ENCODE results near the gene RCSD1. TPM values are rescaled to one million over a fixed set of nuclear protein-coding genes. Genes with fewer than 3 reads are reported as not detected.

RCSD1 gene
- total and polyA plus RNA-seq, 5 experiments from 2014 or later, result 121 to 156 (median 132) TPM

DNA sequence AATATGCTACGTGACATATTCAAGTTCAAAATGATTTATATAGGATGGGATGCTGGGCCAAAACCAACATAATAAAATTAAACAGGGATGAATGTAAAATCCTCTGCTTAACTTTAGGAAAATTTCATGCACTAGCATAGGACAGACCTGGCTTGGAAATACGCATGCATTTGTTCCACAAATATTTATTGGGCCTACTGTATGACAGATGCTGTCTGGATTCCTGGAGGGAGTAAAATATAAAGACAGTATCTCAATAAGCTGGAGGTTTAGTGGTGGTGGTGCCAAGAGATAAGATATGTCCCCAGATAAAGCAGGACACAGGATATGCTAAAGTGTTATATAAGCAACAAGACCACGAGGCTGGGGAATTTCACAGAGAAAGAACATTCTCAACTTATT is 15.1 kb downstream of the RCSD1 start:
- DNase-seq (no peak), ATAC-seq (no peak)
- POLR2A ChIA-PET, result interaction anchor here (0.7 to 1.5 kb wide), 4 partner anchors 15 to 70 kb away, joined by 3 read pairs; no protein-coding TSS in a partner anchor
- H3K27ac Mint-ChIP-seq, result peak overlapping the region; percentile 65 to 100 (median 85)
- H3K4me1 Mint-ChIP-seq, result peaks cover 63 to 95% (median 92%) of the 10 kb centered on the region in 4 donors
- peak overlapping the region in 6 of 10 donors; percentile 6 to 78 (median 36) for H3K4me3 Mint-ChIP-seq
- no peaks in the 10 kb centered on the region for H3K27me3 Mint-ChIP-seq
- H3K36me3 Mint-ChIP-seq, result peaks cover 0 to 75% (median 5%) of the 10 kb centered on the region in 3 donors
- no peaks in the 10 kb centered on the region for H3K9me3 Mint-ChIP-seq

DNA sequence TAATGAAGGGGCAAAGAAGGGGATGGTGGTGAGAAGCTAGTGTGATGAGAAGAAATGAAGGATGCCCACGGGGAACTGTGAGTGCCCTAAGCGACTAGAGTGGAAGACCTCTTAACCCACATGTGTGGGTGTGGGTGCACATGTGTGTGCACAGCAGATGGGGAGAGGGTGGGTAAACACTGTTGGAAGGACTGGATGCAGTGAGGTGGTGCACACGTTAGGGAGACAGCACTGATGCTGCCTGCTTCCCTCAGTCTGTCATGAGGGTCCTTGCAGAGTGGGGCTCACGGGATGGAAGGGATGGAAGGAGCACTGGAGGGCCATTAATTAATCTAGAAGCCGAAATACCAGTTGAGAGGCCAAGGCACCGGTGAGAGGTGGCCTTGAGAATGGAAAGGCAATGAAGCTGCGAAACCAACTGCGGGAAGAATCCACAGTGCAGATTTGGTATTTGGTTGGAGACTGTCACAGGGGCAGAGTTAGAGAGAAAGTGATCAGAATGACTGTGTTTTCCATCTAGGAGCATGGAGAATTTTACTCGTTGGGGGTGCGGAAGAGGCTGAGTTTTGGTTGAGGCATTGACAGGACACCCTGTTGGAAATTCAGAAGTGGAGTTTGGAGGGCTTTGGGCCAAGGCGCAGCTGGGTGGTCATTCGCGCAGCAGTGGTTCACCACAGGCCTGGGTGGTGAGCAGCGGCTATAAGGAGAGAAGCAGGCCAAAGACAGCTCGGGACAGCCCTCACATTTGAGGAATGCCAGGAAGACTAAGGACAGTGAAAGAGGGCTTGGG is 15.8 kb downstream of the RCSD1 start:
- Mint-ChIP-seq H3K4me3 (peak overlapping the region in 8 of 10 donors; percentile 20 to 78 (median 38)), H3K4me1 (peaks cover 62 to 95% (median 92%) of the 10 kb centered on the region in 4 donors), H3K9me3 (no peaks in the 10 kb centered on the region), H3K27me3 (no peaks in the 10 kb centered on the region), H3K27ac (peak overlapping the region; percentile 65 to 100 (median 85)), H3K36me3 (peaks cover 0 to 68% (median 2%) of the 10 kb centered on the region in 3 donors)
- no peak for ATAC-seq
- POLR2A ChIA-PET, result interaction anchor here (0.7 to 1.5 kb wide), 4 partner anchors 8 to 69 kb away, joined by 3 read pairs; no protein-coding TSS in a partner anchor
- DNase-seq, result no peak

DNA sequence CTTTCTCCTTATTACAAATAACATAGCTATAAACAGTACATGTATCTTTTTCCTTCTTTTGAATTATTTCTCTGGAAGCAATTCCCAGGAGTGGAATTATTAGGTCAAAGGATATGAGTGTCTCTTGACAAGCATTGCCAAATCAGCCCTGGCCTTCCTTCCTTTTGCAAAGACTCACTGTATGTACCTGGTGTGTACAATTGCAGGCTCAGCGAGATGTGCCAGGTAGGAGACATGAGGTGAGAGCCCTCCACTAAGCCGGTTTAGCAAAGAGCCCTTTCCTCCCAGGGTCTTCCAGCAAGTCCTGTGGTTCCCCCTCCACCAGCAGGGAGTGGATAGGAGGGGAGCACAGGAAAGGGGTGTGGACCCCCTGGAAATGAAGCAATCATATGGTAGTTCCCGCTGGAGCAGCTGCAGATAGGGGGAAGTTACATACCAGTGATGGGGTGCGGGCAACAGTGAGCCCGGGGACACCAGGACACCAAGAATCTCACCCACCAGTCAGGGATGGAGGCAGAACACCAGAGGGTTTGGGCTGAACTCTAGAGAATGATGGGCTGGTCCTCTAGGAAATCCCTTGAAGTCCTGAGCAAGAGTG is 18.3 kb downstream of the RCSD1 start:
- Mint-ChIP-seq H3K27ac (peak overlapping the region; percentile 73 to 97 (median 93)), H3K4me1 (peaks cover 59 to 95% (median 91%) of the 10 kb centered on the region in 4 donors), H3K9me3 (no peaks in the 10 kb centered on the region), H3K36me3 (peaks cover 0 to 60% (median 0%) of the 10 kb centered on the region in 3 donors), H3K4me3 (peak overlapping the region in 9 of 10 donors; percentile 12 to 84 (median 67)), H3K27me3 (no peaks in the 10 kb centered on the region)
- POLR2A ChIA-PET, result interaction anchor here (3.0 to 3.1 kb wide), 2 partner anchors 11 to 47 kb away, joined by 12 read pairs; no protein-coding TSS in a partner anchor
- ATAC-seq (no peak), DNase-seq (no peak)

DNA sequence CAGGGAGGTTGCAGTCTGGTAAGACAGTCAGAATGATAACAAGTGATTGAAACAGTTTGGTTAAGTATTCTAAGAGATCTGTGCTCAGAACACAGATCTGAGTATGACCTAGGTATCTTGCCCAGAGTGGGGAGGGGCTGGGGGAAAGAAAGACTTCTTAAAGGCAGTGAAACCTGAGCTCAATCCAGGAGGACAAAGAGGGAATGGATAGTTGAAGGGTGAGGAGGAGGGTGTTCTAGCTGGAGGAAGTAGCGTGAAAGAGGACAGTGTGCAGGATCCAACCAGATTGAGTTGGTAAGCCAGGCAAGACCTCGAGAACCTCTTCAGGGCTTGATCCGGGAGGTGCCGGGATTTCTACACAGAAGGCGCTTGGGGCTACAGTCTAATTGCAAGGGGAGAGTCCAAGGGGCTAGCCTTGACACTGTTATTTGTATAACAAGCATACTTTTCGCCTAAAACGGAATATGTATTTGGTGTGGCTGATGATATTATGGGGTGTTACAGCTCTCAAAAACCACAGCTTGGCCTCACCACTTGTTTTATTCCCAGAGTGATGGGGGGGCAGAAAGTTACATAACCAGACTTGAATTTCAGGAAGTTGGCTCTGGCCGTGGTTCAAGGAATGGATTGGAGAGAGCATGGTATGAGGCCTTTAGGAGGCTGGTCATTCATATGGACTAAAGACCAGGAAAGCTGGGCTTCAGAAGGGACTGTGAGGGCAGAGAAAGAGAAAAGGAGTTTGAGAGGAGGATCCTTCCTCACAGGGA is 19.1 kb downstream of the RCSD1 start:
- Mint-ChIP-seq H3K27ac (peak overlapping the region; percentile 88 to 97 (median 93)), H3K9me3 (no peaks in the 10 kb centered on the region), H3K36me3 (peaks cover 0 to 60% (median 2%) of the 10 kb centered on the region in 3 donors), H3K27me3 (no peaks in the 10 kb centered on the region), H3K4me3 (peak overlapping the region; percentile 45 to 86 (median 74)), H3K4me1 (peaks cover 61 to 95% (median 91%) of the 10 kb centered on the region in 4 donors)
- POLR2A ChIA-PET, result interaction anchor here (1.5 to 3.1 kb wide), 3 partner anchors 12 to 48 kb away, joined by 3 to 12 read pairs (median 12); no protein-coding TSS in a partner anchor
- ATAC-seq, result no peak
- no peak for DNase-seq

DNA sequence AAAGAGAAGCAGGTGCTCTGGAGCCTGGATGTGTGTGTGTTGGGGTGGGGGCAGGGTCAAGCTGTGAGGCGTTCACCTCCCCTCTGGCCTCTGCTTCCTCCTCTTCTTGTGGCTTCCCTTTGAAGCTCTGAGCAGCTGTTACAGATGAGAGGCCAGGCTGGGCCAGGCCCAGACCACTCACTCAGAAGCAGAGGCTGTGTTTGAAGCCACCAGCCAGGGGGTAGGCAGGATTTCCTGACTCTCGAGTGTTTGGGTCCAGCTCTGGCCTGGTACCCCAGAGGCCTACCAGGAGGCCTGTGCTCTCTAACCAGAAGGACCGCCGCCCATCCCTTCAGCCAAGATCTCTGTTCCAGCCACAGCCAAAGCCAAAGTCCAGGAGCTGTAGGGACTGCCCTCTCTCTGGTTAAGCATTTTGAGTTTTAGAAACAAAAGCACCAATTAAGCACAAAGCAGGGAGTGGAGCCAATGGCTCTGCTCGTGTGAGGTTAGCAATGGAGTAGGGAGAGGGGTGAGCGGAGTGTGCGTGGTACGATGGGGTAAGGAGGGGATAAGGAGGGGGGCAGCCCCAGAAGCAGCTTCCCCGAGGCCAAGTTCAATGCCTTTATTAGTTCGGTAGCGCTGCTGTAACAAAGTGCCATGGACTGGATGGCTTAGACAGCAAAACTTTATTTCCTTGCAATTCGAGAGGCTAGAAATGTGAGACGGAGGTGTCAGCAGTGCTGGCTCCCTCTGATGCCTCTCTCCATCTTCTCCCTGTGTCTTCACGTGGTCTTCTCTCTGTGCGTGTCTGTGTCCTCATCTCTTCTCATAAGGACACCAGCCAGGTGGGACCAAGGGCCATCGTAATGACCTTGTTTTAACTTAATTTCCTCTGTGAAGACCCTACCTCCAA is 20.5 kb downstream of the RCSD1 start:
- peak; percentile 52 to 57 for ATAC-seq
- no peak for DNase-seq
- POLR2A ChIA-PET, result interaction anchor here (1.0 to 3.1 kb wide), 5 partner anchors 10 to 50 kb away, joined by 3 to 12 read pairs (median 5); no protein-coding TSS in a partner anchor
- no peaks in the 10 kb centered on the region for H3K27me3 Mint-ChIP-seq
- H3K36me3 Mint-ChIP-seq, result peaks cover 0 to 61% (median 2%) of the 10 kb centered on the region in 3 donors
- H3K4me1 Mint-ChIP-seq, result peaks cover 59 to 95% (median 91%) of the 10 kb centered on the region in 4 donors
- no peaks in the 10 kb centered on the region for H3K9me3 Mint-ChIP-seq
- peak overlapping the region; percentile 88 to 97 (median 93) for H3K27ac Mint-ChIP-seq
- H3K4me3 Mint-ChIP-seq, result peak overlapping the region; percentile 45 to 86 (median 74)

DNA sequence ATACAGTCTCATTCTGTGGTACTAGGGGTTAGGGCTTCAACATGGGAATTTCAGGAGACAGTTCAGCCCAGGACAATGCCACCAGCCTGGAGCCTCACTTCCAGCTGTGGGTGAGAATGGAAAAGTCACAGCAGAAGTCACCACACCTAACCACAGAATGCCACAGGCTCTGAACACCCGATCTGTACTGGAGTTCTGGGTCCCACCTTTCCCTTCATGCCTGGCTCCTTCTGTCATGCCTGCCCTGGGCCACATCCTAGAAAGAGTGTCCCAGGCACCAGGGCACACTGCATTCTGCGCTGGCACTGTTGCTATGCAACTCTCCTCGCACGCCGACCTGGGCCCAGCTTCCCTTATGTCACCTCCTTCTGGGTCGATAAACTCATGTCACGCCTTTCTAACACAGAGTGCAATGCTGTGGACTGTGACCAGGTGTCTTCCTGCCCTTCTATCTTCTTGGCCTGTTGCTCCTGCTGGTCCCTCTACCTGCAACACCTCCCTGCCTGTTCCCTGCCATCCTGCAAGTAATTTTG is 21.2 kb downstream of the RCSD1 start:
- POLR2A ChIA-PET, result interaction anchor here (1.0 to 3.1 kb wide), 3 partner anchors 14 to 50 kb away, joined by 3 to 12 read pairs (median 12); no protein-coding TSS in a partner anchor
- Mint-ChIP-seq H3K36me3 (peaks cover 0 to 60% (median 2%) of the 10 kb centered on the region in 3 donors), H3K27ac (peak overlapping the region; percentile 88 to 94 (median 93)), H3K4me1 (peaks cover 55 to 94% (median 88%) of the 10 kb centered on the region in 4 donors), H3K9me3 (no peaks in the 10 kb centered on the region), H3K27me3 (no peaks in the 10 kb centered on the region), H3K4me3 (peak overlapping the region; percentile 45 to 86 (median 74))
- DNase-seq (peak in 2 of 10 donors; percentile 17 to 19), ATAC-seq (peak; percentile 45 to 70)

DNA sequence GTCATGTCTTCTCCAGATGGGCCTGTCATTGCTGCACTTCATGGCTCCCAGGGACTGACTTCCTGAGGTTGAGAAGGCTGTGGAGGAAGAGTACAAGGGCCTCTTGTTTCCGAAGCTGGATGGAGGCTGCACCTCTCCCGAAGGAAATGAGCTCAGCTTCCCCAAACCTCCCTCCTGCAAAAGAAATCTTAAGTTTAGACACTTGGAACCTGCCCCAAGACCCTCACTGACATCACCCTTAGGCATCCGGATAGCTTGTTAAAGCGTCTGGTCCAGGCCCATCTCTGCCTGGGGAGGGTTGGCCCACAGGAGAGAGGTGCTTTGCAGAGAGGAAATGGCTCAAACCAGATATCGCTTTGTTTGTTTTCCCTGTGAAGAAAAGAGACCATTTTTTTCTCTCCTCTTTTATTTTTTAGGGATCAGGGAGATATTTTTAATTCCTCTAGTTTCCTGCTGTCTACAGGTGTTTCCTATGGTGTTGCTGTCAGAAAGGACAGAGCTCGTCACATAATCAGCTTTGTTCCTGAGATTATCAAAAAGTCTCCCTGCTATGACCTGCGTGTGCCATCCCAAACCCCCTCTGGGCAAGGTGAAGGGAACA is 25.0 kb downstream of the RCSD1 start:
- Mint-ChIP-seq H3K27me3 (no peaks in the 10 kb centered on the region), H3K4me1 (peaks cover 63 to 99% (median 95%) of the 10 kb centered on the region in 4 donors), H3K27ac (peak overlapping the region; percentile 52 to 93 (median 80)), H3K4me3 (peak overlapping the region in 8 of 10 donors; percentile 16 to 67 (median 50)), H3K9me3 (no peaks in the 10 kb centered on the region), H3K36me3 (peaks cover 0 to 77% (median 2%) of the 10 kb centered on the region in 3 donors)
- ATAC-seq, result no peak
- POLR2A ChIA-PET, result interaction anchor here (1.2 to 1.5 kb wide), 2 partner anchors 20 to 60 kb away, joined by 3 to 7 read pairs; no protein-coding TSS in a partner anchor
- DNase-seq, result no peak

DNA sequence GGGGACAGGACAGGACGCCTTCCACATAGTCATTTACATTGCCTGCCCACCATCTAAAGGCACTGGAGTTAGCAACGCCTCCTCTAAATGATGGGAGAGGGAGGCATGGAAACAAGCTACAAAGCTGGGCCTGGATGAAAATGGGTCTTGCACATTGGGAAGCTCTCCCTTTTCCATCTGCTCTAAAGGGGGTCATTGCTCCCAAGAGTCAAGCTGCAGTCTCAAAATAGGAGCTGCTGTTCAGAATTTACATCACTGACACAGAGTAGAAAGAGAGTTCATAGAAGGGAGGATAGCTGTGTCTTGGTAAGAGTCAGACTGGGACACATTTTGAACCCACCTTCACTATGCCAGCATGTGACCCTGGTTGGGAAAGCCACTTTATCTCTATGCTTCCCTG is 26.6 kb downstream of the RCSD1 start:
- Mint-ChIP-seq H3K4me3 (peak overlapping the region in 4 of 10 donors; percentile 8 to 57 (median 42)), H3K9me3 (no peaks in the 10 kb centered on the region), H3K4me1 (peaks cover 63 to 99% (median 95%) of the 10 kb centered on the region in 4 donors), H3K36me3 (peaks cover 0 to 82% (median 2%) of the 10 kb centered on the region in 3 donors), H3K27ac (peak overlapping the region in 8 of 10 donors; percentile 25 to 88 (median 66)), H3K27me3 (no peaks in the 10 kb centered on the region)
- ATAC-seq (no peak), DNase-seq (no peak)
- POLR2A ChIA-PET, result interaction anchor here (1.8 kb wide), 1 partner anchor 55 kb away, joined by 4 read pairs; no protein-coding TSS in a partner anchor

DNA sequence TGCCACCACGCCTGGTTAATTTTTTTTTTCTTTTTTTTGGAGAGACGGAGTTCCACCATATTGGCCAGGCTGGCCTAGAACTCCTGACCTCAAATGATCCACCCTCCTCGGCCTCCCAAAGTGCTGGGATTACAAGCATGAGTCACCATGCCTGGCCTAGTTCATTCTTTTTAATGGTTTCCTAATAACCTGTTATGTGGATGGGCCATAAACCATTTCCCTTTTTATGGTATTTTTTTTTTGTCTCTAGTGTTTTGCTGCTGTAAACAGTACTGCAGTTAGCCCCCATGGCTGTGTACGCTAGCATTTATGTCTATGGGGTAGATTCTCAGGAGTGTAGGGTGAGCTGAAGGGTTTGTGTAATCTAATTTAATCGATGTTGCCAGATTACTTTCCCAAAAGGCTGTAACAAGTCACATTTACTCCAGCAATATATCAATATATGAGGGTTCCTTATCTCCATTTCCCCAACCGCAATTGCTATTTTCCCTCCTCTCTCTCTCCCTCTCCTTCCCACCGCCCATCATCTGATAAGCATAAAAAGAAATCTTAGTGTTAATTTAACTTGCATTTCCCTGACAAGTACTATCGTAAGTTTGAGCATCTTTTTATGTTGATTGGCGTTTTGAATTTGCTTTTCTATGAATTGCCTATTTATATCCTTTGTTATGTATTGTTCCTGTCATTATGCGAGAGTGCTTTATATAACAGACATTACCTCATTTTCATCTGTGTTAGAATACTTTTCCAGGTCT is 28.7 kb downstream of the RCSD1 start:
- no peaks in the 10 kb centered on the region for H3K27me3 Mint-ChIP-seq
- POLR2A ChIA-PET, result interaction anchor here (0.6 kb wide), 1 partner anchor 555 kb away, joined by 3 read pairs; no protein-coding TSS in a partner anchor
- peak overlapping the region in 8 of 10 donors; percentile 15 to 60 (median 34) for H3K4me3 Mint-ChIP-seq
- DNase-seq (no peak), ATAC-seq (no peak)
- peak overlapping the region; percentile 38 to 86 (median 68) for H3K27ac Mint-ChIP-seq
- peaks cover 72 to 99% (median 95%) of the 10 kb centered on the region in 4 donors for H3K4me1 Mint-ChIP-seq
- H3K36me3 Mint-ChIP-seq, result peaks cover 0 to 83% (median 3%) of the 10 kb centered on the region in 3 donors
- no peaks in the 10 kb centered on the region for H3K9me3 Mint-ChIP-seq

DNA sequence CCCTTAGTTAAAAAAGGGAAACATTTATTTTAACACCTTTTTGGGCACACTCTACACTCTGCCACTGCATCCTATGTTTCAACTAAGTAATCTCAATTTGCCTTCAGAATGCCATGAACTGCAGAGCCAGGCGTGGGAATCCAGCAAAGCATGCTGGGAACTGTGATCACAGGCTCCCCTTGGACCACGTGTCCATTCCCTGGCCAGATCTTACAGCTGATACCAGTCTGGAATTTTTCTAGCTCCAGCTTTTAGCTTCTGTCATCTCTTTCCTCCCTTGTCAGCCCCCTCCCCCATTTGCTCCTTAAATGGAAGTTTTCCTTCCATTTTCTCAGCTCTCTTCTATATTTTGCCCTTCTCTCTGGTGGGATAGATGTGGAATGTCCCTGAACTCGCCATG is 29.4 kb downstream of the RCSD1 start:
- peaks cover 0 to 82% (median 3%) of the 10 kb centered on the region in 3 donors for H3K36me3 Mint-ChIP-seq
- H3K4me1 Mint-ChIP-seq, result peaks cover 65 to 99% (median 94%) of the 10 kb centered on the region in 4 donors
- peak overlapping the region; percentile 45 to 86 (median 78) for H3K27ac Mint-ChIP-seq
- POLR2A ChIA-PET, result interaction anchor here (1.1 to 1.4 kb wide), 2 partner anchors 9 to 15 kb away, joined by 3 to 5 read pairs; no protein-coding TSS in a partner anchor
- peak overlapping the region in 5 of 10 donors; percentile 8 to 65 (median 31) for H3K4me3 Mint-ChIP-seq
- no peaks in the 10 kb centered on the region for H3K27me3 Mint-ChIP-seq
- no peaks in the 10 kb centered on the region for H3K9me3 Mint-ChIP-seq
- no peak for DNase-seq
- ATAC-seq, result no peak

Measured in naive thymus-derived CD8-positive, alpha-beta T cell (primary cell).